A549 (cell line): Measurements from ENCODE around the gene RAB38.

ENCODE experiments used
- JUN ChIP-seq, 2 experiments: fragments of >200 bp; sonication (Bioruptor Twin); formaldehyde crosslinking; IDR thresholded peaks; 2 replicates in 1 of 2; 3 replicates in 1 of 2; pipeline ENCODE4 v1.6.1; 2016 to 2017
- TF ChIP-seq, protein P1 (sequence below): fragments of >200 bp; sonication (Bioruptor Twin); formaldehyde crosslinking; IDR thresholded peaks from 3 replicates; pipeline ENCODE4 v1.5.1; 2016
- TF ChIP-seq, protein P2 (sequence below): fragments of >200 bp; sonication (Bioruptor Twin); formaldehyde crosslinking; IDR thresholded peaks from 3 replicates; pipeline ENCODE4 v1.6.1; 2016

DNA sequence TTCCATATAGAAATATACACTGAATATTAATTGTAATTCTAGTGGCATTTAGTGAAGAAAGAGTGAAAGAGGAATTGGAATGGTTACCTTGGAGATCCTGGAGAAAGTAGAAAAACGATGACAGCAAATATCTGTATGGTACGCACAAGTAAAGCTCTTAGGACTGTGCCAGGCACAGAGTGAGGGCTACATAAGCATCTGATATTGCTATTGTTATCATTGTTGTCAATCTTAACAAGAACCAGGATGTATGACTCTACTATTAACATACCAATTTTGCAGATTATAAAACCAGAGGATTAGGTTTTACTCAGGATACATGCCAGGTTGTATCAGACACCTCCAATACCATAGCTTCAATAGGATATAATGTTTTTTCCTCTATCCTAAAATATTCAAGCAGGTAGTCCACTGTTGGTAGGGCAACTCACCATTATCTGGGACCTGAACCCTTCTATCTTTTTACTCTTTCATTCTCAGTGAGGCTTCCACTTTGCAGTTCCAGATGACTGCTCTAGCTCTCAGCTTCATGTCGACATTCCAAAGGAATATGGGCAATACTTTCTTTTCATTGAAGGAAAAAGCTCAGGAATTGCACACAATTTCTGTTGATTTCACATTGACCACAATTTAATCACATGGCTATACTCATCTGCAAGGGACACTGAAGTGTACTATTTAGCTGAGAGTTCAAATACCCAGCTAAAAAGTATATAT is 73.2 kb downstream of the RAB38 start:
- no peak for TF ChIP-seq JUN (IDR thresholded peaks at IDR 0.05)
- TF ChIP-seq, protein P1, sequence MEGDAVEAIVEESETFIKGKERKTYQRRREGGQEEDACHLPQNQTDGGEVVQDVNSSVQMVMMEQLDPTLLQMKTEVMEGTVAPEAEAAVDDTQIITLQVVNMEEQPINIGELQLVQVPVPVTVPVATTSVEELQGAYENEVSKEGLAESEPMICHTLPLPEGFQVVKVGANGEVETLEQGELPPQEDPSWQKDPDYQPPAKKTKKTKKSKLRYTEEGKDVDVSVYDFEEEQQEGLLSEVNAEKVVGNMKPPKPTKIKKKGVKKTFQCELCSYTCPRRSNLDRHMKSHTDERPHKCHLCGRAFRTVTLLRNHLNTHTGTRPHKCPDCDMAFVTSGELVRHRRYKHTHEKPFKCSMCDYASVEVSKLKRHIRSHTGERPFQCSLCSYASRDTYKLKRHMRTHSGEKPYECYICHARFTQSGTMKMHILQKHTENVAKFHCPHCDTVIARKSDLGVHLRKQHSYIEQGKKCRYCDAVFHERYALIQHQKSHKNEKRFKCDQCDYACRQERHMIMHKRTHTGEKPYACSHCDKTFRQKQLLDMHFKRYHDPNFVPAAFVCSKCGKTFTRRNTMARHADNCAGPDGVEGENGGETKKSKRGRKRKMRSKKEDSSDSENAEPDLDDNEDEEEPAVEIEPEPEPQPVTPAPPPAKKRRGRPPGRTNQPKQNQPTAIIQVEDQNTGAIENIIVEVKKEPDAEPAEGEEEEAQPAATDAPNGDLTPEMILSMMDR, result no peak
- TF ChIP-seq, protein P2, sequence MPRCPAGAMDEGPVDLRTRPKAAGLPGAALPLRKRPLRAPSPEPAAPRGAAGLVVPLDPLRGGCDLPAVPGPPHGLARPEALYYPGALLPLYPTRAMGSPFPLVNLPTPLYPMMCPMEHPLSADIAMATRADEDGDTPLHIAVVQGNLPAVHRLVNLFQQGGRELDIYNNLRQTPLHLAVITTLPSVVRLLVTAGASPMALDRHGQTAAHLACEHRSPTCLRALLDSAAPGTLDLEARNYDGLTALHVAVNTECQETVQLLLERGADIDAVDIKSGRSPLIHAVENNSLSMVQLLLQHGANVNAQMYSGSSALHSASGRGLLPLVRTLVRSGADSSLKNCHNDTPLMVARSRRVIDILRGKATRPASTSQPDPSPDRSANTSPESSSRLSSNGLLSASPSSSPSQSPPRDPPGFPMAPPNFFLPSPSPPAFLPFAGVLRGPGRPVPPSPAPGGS, result no peak
